Neutrophil (primary cell): Measurements from ENCODE around the gene PRL.

Experiments used
- H3K27ac ChIP-seq: fragments of 200-600 bp; sonication (generic); 2 replicates; pipeline ENCODE4 v1.5.1; 2016; ENCODE audit warnings: mild to moderate bottlenecking, moderate library complexity
- H3K27me3 ChIP-seq: fragments of 200-600 bp; sonication (generic); 2 replicates; pipeline ENCODE4 v1.6.0; 2016; ENCODE audit warnings: mild to moderate bottlenecking
- H3K36me3 ChIP-seq: fragments of 200-600 bp; sonication (generic); 2 replicates; pipeline ENCODE4 v1.5.1; 2017
- H3K4me1 ChIP-seq, 2 experiments: fragments of 200-600 bp in 1 of 2; sonication (generic) in 1 of 2; 1 replicate in 1 of 2; 2 replicates in 1 of 2; pipeline versions ENCODE4 v1.5.1 to v1.6.1; 2013 to 2016; ENCODE audit warnings: low read depth in 1 of 2, low read length in 1 of 2, mild to moderate bottlenecking in 1 of 2, moderate library complexity in 1 of 2; ENCODE audit not compliant: control insufficient read depth in 1 of 2, insufficient read depth in 1 of 2
- H3K4me3 ChIP-seq, 2 experiments: fragments of 200-600 bp in 1 of 2; sonication (generic) in 1 of 2; 1 replicate in 1 of 2; 2 replicates in 1 of 2; pipeline ENCODE4 v1.5.1; 2013 to 2016; ENCODE audit warnings: low read depth in 1 of 2, low read length in 1 of 2, mild to moderate bottlenecking in 1 of 2, moderate library complexity in 1 of 2
- H3K9me3 ChIP-seq: fragments of 200-600 bp; sonication (generic); 2 replicates; pipeline ENCODE4 v1.5.1; 2016
- CTCF ChIP-seq: fragments of 200-600 bp; sonication (generic); IDR thresholded peaks from 2 replicates; pipeline ENCODE4 v1.5.1; 2016; ENCODE audit warnings: antibody characterized with exemption

The PRL gene

GRCh38 chr6:22322103-22323030, 25.5 kb upstream of the PRL start:
- no peak overlapping the region for H3K4me3 ChIP-seq
- H3K27me3 ChIP-seq, result no peaks in the 10 kb centered on the region
- no peak overlapping the region for H3K27ac ChIP-seq
- H3K9me3 ChIP-seq, result no peaks in the 10 kb centered on the region
- no peak for TF ChIP-seq CTCF
- H3K36me3 ChIP-seq, result no peaks in the 10 kb centered on the region
- no peaks in the 10 kb centered on the region for H3K4me1 ChIP-seq

GRCh38 chr6:22320750-22321149, 23.9 kb upstream of the PRL start:
- Histone ChIP-seq H3K9me3 (no peaks in the 10 kb centered on the region), H3K4me3 (no peak overlapping the region), H3K4me1 (no peaks in the 10 kb centered on the region), H3K27ac (no peak overlapping the region), H3K27me3 (no peaks in the 10 kb centered on the region), H3K36me3 (no peaks in the 10 kb centered on the region)
- TF ChIP-seq CTCF, result no peak

GRCh38 chr6:22318404-22318803, 21.6 kb upstream of the PRL start:
- Histone ChIP-seq H3K27ac (no peak overlapping the region), H3K9me3 (no peaks in the 10 kb centered on the region), H3K36me3 (no peaks in the 10 kb centered on the region), H3K27me3 (no peaks in the 10 kb centered on the region), H3K4me1 (no peaks in the 10 kb centered on the region), H3K4me3 (no peak overlapping the region)
- TF ChIP-seq CTCF, result no peak

GRCh38 chr6:22313796-22314195, 17.0 kb upstream of the PRL start:
- Histone ChIP-seq H3K9me3 (no peaks in the 10 kb centered on the region), H3K4me3 (no peak overlapping the region), H3K27ac (no peak overlapping the region), H3K4me1 (no peaks in the 10 kb centered on the region), H3K27me3 (no peaks in the 10 kb centered on the region), H3K36me3 (no peaks in the 10 kb centered on the region)
- TF ChIP-seq CTCF, result no peak

- no peak overlapping the region for H3K27ac ChIP-seq
These were observed 12.1 kb upstream of the PRL start for GRCh38 chr6:22308939-22309338.

More at GRCh38 chr6:22308939-22309338, 12.1 kb upstream of the PRL start:
- Histone ChIP-seq H3K9me3 (no peaks in the 10 kb centered on the region), H3K4me1 (no peaks in the 10 kb centered on the region), H3K36me3 (no peaks in the 10 kb centered on the region), H3K4me3 (no peak overlapping the region), H3K27me3 (no peaks in the 10 kb centered on the region)
- no peak for TF ChIP-seq CTCF
